ENCODE measurements around the gene DNM1.

The DNM1 gene

DNA sequence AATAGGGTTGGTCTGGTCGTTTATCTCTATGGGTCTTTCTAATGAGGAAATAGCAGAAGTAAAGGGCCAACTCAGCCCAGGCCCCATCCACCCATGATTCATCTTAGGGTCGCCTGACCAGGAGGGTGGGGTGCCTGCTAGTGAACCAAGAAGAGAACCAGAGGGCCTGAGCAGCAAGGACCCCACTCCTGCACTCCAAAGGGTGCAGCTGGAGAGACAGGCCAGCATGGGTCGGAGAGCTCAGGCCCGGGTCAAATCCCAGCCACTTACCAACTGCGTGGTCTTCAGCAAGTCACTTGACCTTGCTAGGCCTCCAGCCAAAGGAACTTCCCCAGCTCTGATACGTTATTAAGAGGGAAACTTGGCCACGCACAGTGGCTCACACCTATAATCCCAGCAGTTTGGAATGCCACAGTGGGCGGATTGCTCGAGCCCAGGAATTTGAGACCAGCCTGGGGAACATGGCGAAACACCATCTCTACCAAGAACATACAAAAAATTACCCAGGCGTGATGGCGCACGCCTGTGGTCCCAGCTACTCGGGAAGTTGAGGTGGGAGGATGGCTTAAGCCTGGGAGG is 38.8 kb upstream of the DNM1 start:
- peaks cover 14% of the 10 kb centered on the region for H3K4me1 ChIP-seq (ENCODE audit: control insufficient read depth, insufficient read depth, low read length)
- peaks cover 4% of the 10 kb centered on the region for H3K36me3 ChIP-seq (ENCODE audit: control insufficient read depth, insufficient read depth, low read length)
- H3K27me3 ChIP-seq (ENCODE audit: control insufficient read depth, insufficient read depth, low read length) = no peaks in the 10 kb centered on the region
- H3K9me3 ChIP-seq (ENCODE audit: control insufficient read depth, low read length) = no peaks in the 10 kb centered on the region
- no peak overlapping the region for H3K9ac ChIP-seq (ENCODE audit: low read length)
- no peak overlapping the region for H3K4me3 ChIP-seq (ENCODE audit: low read length)

DNA sequence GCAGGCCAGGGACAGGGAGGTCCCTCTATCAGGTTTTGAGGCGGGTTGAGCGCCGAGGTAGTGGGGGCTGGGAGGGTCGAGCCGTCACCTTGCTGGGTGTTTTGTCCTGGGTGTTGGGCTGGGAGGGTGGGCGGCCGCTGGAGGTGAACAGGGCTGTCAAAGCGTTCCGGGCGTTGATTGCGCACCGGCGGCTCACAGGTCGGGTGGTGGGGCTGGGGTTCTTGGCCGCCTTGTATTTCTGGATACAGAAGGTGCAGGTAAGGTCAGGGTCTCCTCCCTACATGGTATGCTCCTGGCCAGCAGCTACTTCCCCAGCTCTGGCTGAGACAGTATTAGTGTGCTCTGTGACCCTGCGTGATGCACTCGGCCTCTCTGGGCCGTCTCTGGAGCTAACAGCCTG is 37.0 kb upstream of the DNM1 start:
- Histone ChIP-seq H3K4me3 (ENCODE audit: low read length) (no peak overlapping the region), H3K4me1 (ENCODE audit: control insufficient read depth, insufficient read depth, low read length) (peaks cover 1% of the 10 kb centered on the region), H3K36me3 (ENCODE audit: control insufficient read depth, insufficient read depth, low read length) (peaks cover 4% of the 10 kb centered on the region), H3K9ac (ENCODE audit: low read length) (no peak overlapping the region), H3K9me3 (ENCODE audit: control insufficient read depth, low read length) (no peaks in the 10 kb centered on the region), H3K27me3 (ENCODE audit: control insufficient read depth, insufficient read depth, low read length) (no peaks in the 10 kb centered on the region)

DNA sequence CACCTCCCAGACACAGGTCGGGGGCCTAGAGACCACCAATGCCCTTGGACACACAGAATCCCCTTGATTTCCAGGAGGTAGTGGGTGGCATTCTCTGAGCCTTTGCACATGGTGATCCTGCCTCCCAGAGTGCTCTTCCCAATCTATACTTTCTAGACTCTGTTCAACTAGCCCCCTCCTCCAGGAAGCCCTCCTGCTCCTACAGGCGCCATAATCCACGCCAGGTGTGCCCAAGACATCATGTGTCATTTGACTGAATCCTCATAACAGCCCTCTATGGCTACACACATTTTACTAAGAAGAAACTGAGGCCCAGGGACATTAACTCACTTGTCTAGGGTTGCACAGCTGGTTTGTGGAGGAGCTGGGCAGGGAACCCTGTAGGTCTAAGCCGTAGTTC is 36.0 kb upstream of the DNM1 start:
- H3K36me3 ChIP-seq (ENCODE audit: control insufficient read depth, insufficient read depth, low read length) = peaks cover 4% of the 10 kb centered on the region
- H3K4me3 ChIP-seq (ENCODE audit: low read length) = no peak overlapping the region
- H3K9ac ChIP-seq (ENCODE audit: low read length) = no peak overlapping the region
- no peaks in the 10 kb centered on the region for H3K4me1 ChIP-seq (ENCODE audit: control insufficient read depth, insufficient read depth, low read length)
- no peaks in the 10 kb centered on the region for H3K27me3 ChIP-seq (ENCODE audit: control insufficient read depth, insufficient read depth, low read length)
- no peaks in the 10 kb centered on the region for H3K9me3 ChIP-seq (ENCODE audit: control insufficient read depth, low read length)

DNA sequence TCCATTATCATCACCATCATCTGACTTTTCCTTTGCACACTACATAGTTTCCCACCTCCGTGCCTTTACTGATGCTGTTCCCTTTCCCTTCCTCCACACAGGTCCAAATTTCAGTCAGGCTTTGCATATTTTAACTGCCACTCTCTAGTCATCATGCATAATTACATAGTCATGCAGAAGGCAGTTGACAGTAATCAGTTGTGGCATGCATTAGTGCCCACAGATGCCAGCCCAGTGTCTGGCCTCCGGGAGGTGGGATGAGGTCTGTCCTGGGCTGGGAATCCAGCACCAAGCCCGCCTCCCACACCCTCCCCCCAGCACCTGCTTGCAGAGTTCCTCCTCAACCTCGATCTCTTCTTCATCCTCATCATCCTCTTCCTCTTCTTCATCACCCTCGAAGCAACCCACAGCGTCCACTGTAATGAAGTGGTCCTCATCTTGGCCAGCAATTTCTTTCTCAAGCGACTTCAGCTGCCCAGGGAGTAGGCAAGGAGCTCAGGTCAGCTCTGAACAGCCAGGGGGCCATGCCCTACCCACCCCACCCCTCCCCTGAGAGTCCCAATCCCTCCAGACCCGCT is 34.4 kb upstream of the DNM1 start:
- H3K36me3 ChIP-seq (ENCODE audit: control insufficient read depth, insufficient read depth, low read length) = peaks cover 4% of the 10 kb centered on the region
- no peak overlapping the region for H3K9ac ChIP-seq (ENCODE audit: low read length)

DNA sequence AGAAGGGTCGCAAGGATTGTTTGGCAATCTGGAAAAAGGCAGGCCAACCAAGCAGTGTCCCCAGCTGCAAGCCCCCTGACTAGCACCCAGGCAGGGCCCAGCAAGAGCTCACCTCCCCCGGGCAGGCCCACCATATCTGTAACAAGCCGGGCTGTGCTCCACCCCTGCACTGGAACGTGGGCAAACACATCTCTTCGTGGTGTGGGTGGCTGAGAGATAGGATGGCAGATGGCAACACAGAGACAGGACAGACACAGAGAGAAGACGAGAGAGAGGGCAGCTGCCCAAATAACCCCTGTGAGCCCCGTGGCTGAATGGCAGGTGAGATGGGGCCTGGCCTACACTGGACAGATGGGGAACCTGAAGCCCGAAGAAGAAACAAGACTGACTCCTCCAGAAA is 33.7 kb upstream of the DNM1 start:
- Histone ChIP-seq H3K9ac (ENCODE audit: low read length) (no peak overlapping the region), H3K9me3 (ENCODE audit: control insufficient read depth, low read length) (no peaks in the 10 kb centered on the region), H3K4me1 (ENCODE audit: control insufficient read depth, insufficient read depth, low read length) (no peaks in the 10 kb centered on the region), H3K4me3 (ENCODE audit: low read length) (no peak overlapping the region), H3K36me3 (ENCODE audit: control insufficient read depth, insufficient read depth, low read length) (peaks cover 4% of the 10 kb centered on the region), H3K27me3 (ENCODE audit: control insufficient read depth, insufficient read depth, low read length) (no peaks in the 10 kb centered on the region)

More for the DNA sequence above, 34.4 kb upstream of the DNM1 start:
- H3K4me3 ChIP-seq (ENCODE audit: low read length) = no peak overlapping the region
- no peaks in the 10 kb centered on the region for H3K4me1 ChIP-seq (ENCODE audit: control insufficient read depth, insufficient read depth, low read length)
- no peaks in the 10 kb centered on the region for H3K9me3 ChIP-seq (ENCODE audit: control insufficient read depth, low read length)
- H3K27me3 ChIP-seq (ENCODE audit: control insufficient read depth, insufficient read depth, low read length) = no peaks in the 10 kb centered on the region

DNA sequence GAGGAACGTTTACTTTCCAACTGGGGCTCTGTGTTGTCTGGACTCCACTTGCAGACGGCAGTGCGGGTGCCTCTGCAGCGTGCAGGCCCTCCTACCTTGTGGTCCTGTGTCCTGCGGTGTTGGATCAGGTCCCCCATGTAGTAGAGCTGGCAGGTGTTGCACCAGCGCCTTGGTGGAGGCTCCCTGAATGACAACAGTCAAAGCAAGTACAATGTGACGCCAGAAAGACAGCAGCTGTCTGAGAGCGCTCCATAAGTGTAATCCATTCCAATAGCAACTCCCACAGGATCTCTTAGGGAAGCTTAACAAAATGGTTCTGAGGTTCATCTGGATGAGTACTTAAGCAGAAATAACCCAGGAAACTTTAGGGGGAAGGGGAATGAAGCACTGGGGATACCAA is 33.3 kb upstream of the DNM1 start:
- H3K27me3 ChIP-seq (ENCODE audit: control insufficient read depth, insufficient read depth, low read length) = no peaks in the 10 kb centered on the region
- no peaks in the 10 kb centered on the region for H3K4me1 ChIP-seq (ENCODE audit: control insufficient read depth, insufficient read depth, low read length)
- peaks cover 4% of the 10 kb centered on the region for H3K36me3 ChIP-seq (ENCODE audit: control insufficient read depth, insufficient read depth, low read length)
- H3K4me3 ChIP-seq (ENCODE audit: low read length) = no peak overlapping the region
- no peaks in the 10 kb centered on the region for H3K9me3 ChIP-seq (ENCODE audit: control insufficient read depth, low read length)
- no peak overlapping the region for H3K9ac ChIP-seq (ENCODE audit: low read length)

DNA sequence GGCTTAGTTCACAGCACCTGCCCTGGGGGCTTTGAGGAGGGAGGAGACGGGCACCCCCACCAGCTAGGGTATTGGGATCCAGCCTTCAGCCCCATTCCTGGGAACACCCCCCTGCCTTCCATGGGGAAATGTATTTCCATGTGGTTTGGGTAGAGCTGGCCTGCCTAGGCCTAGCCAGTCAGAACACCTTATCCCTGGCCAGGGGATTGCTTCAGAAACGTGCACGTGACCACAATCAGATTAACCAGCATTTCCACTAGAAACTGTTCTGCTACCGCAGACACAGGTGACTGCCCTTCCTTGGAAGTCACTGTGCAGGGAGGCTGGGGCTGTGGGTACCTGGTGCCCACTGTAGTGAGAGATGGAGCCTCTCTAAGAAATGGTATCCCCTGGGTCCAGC is 29.1 kb upstream of the DNM1 start:
- Histone ChIP-seq H3K4me3 (ENCODE audit: low read length) (no peak overlapping the region), H3K4me1 (ENCODE audit: control insufficient read depth, insufficient read depth, low read length) (no peaks in the 10 kb centered on the region), H3K9ac (ENCODE audit: low read length) (no peak overlapping the region), H3K36me3 (ENCODE audit: control insufficient read depth, insufficient read depth, low read length) (peaks cover 23% of the 10 kb centered on the region), H3K27me3 (ENCODE audit: control insufficient read depth, insufficient read depth, low read length) (no peaks in the 10 kb centered on the region), H3K9me3 (ENCODE audit: control insufficient read depth, low read length) (no peaks in the 10 kb centered on the region)

DNA sequence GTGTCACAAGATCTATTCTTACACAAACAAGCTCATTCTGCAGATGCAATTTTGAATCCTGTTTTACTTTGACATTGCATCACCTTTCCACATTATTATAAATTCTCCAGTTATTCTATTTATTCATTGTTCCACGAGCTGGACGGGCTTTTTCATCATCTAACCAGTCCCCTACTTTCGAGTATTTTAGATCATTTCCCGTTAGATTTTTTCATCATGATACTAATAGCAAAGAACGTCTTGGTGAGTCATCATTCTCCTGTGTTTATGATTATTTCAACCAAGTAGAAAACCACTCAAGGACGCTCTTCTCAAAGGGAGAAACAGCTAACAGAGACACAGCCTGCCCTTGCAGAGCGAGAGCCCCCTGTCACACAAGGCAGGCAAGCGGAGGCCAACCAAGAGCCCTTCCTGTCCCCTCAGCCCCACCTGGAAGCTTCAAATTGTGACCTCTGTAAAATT is 28.0 kb upstream of the DNM1 start:
- no peak overlapping the region for H3K9ac ChIP-seq (ENCODE audit: low read length)
- H3K27me3 ChIP-seq (ENCODE audit: control insufficient read depth, insufficient read depth, low read length) = no peaks in the 10 kb centered on the region
- peaks cover 25% of the 10 kb centered on the region for H3K36me3 ChIP-seq (ENCODE audit: control insufficient read depth, insufficient read depth, low read length)
- H3K9me3 ChIP-seq (ENCODE audit: control insufficient read depth, low read length) = no peaks in the 10 kb centered on the region
- H3K4me3 ChIP-seq (ENCODE audit: low read length) = no peak overlapping the region
- H3K4me1 ChIP-seq (ENCODE audit: control insufficient read depth, insufficient read depth, low read length) = no peaks in the 10 kb centered on the region

DNA sequence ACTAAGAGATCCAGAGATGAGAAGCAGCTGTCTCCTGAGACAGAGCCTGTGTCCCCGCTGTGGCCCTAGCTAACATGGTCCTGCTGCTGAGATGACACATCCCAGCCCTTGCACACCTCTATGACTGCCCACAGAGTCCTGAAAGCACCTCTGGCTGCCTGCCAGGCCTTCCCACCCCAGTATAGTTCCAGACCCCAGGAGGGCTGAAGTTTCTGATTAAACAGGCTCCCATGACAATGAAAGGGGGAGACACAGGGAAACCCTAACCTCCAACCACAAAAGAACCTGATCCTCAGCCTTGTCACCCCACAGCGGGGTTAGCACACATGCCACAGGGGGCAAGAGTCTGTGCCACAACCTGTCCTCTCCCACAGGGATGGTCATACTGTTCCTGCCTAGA is 27.5 kb upstream of the DNM1 start:
- H3K36me3 ChIP-seq (ENCODE audit: control insufficient read depth, insufficient read depth, low read length) = peaks cover 25% of the 10 kb centered on the region
- H3K27me3 ChIP-seq (ENCODE audit: control insufficient read depth, insufficient read depth, low read length) = no peaks in the 10 kb centered on the region
- no peak overlapping the region for H3K9ac ChIP-seq (ENCODE audit: low read length)
- no peaks in the 10 kb centered on the region for H3K9me3 ChIP-seq (ENCODE audit: control insufficient read depth, low read length)
- no peak overlapping the region for H3K4me3 ChIP-seq (ENCODE audit: low read length)
- H3K4me1 ChIP-seq (ENCODE audit: control insufficient read depth, insufficient read depth, low read length) = no peaks in the 10 kb centered on the region

DNA sequence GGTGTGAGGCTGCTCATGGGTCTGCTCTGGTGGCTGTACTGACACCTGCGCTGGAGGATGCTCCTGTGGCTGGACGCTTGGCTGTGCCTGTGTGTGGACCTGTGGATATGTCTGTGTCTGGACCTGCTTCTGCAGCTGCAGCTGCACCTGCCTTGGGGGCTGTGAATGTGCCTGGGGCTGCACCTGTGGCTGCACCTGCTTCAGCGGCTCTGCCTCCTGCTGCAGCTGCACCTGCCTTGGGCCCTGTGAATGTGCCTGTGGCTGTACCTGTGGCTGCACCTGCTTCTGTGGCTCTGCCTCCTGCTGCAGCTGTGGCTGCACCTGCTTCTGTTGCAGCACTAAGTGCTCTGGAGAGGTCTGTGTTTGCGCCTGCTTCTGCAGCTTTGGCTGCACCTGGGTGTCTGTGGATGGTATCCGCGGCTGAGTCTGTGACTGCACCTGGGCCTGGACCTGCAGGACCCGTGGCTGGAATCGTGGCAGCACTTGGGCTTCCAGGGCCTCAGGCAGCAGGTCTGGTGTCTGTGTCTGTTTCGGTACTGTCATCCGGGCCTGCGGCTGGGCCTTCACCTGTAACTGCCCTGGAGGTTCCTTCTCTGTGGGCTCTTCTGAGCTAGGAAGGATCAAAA is 24.3 kb upstream of the DNM1 start:
- H3K36me3 ChIP-seq (ENCODE audit: control insufficient read depth, insufficient read depth, low read length) = peaks cover 25% of the 10 kb centered on the region
- H3K4me3 ChIP-seq (ENCODE audit: low read length) = no peak overlapping the region
- H3K27me3 ChIP-seq (ENCODE audit: control insufficient read depth, insufficient read depth, low read length) = no peaks in the 10 kb centered on the region
- no peaks in the 10 kb centered on the region for H3K4me1 ChIP-seq (ENCODE audit: control insufficient read depth, insufficient read depth, low read length)
- no peaks in the 10 kb centered on the region for H3K9me3 ChIP-seq (ENCODE audit: control insufficient read depth, low read length)
- no peak overlapping the region for H3K9ac ChIP-seq (ENCODE audit: low read length)

DNA sequence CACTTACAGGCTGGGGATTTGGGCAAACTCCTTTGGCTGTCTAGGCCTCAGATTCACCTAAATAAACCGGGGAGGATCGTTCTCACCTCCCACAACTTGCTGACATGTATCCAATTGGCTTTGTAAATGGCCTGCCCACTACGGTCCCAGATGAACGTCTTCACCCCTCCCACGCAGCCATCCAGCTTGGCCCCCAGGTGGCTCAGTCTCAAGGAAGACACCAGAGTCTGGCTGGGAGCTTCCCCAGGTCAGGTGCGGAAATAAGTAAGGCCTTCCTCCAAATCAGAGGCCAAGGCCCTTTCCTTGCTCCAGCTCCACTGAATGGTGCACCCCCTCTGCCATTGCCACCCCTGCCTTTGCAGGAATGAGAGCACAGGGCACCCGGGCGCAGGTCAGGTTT is 23.2 kb upstream of the DNM1 start:
- Histone ChIP-seq H3K36me3 (ENCODE audit: control insufficient read depth, insufficient read depth, low read length) (peaks cover 25% of the 10 kb centered on the region), H3K9me3 (ENCODE audit: control insufficient read depth, low read length) (no peaks in the 10 kb centered on the region), H3K27me3 (ENCODE audit: control insufficient read depth, insufficient read depth, low read length) (no peaks in the 10 kb centered on the region), H3K4me3 (ENCODE audit: low read length) (no peak overlapping the region), H3K9ac (ENCODE audit: low read length) (no peak overlapping the region), H3K4me1 (ENCODE audit: control insufficient read depth, insufficient read depth, low read length) (no peaks in the 10 kb centered on the region)

DNA sequence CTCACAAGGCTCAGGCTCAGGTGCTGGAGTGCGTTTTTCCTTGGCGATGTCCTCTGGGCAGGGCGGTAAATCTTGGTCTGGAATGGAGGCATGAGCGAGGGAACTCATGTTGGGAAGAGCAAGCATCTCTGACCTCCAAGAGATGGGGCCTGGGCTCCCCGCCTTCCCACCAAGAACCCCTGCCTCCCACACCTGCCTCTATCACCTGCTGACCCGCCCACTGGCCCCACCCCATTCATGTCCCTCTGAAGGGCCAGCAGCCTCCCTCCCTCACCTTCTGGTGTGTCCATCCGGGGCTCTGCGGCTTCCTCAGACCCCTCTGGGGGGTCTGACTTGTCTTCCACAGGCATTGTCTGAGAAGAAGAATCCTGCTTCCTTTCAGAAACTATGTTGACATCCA is 22.7 kb upstream of the DNM1 start:
- Histone ChIP-seq H3K9me3 (ENCODE audit: control insufficient read depth, low read length) (no peaks in the 10 kb centered on the region), H3K9ac (ENCODE audit: low read length) (no peak overlapping the region), H3K4me3 (ENCODE audit: low read length) (no peak overlapping the region), H3K36me3 (ENCODE audit: control insufficient read depth, insufficient read depth, low read length) (peaks cover 25% of the 10 kb centered on the region), H3K4me1 (ENCODE audit: control insufficient read depth, insufficient read depth, low read length) (no peaks in the 10 kb centered on the region), H3K27me3 (ENCODE audit: control insufficient read depth, insufficient read depth, low read length) (no peaks in the 10 kb centered on the region)

All from mucosa of stomach (tissue), 1 donor.